Stomach (tissue), 9 donors: ENCODE data around the gene MRPS31. TPM values are rescaled to one million over a fixed set of nuclear protein-coding genes. Genes with fewer than 3 reads are reported as not detected.

Experiments used
- DNase-seq, 2 donors: peaks; one replicate each; pipeline versions ENCODE4 v3.0.0 to v3.0.0-alpha.2; 2013 to 2019
- H3K27ac ChIP-seq, 5 donors: fragments of 200-600 bp in 4 of 5; sonication (generic) in 4 of 5; one replicate each; pipeline ENCODE4 v1.5.1; 2013 to 2019; ENCODE audit warnings: mild to moderate bottlenecking in 1 of 5, moderate library complexity in 1 of 5
- H3K27me3 ChIP-seq, 3 donors: fragments of 200-600 bp; sonication (generic); one replicate each; pipeline ENCODE4 v1.5.1; 2017 to 2019; ENCODE audit warnings: mixed run types in 1 of 3
- H3K36me3 ChIP-seq, 4 donors: fragments of 200-600 bp; sonication (generic); 1 replicate in 3 of 4; 2 replicates in 1 of 4; pipeline ENCODE4 v1.5.1; 2016 to 2019
- H3K4me1 ChIP-seq, 4 donors: fragments of 200-600 bp; sonication (generic); one replicate each; pipeline ENCODE4 v1.5.1; 2016 to 2019
- H3K4me3 ChIP-seq, 4 donors: fragments of 200-600 bp; sonication (generic) in 3 of 4; one replicate each; pipeline ENCODE4 v1.5.1; 2016 to 2019; ENCODE audit warnings: mild to moderate bottlenecking in 1 of 4
- H3K9me3 ChIP-seq, 4 donors: fragments of 200-600 bp; sonication (generic); one replicate each; pipeline ENCODE4 v1.5.1; 2016 to 2019
- EP300 ChIP-seq: sonication (generic); formaldehyde crosslinking; IDR thresholded peaks from one replicate; pipeline ENCODE4 v1.6.1; 2017; ENCODE audit warnings: antibody characterized with exemption
- POLR2A ChIP-seq, 4 donors: fragments of 450-650 bp; IDR thresholded peaks; one replicate each; pipeline ENCODE4 v1.6.1; 2016; ENCODE audit warnings: antibody characterized with exemption in 4 of 4, control low read depth in 2 of 4, mild to moderate bottlenecking in 1 of 4, moderate library complexity in 1 of 4
- POLR2AphosphoS5 ChIP-seq, 3 donors: sonication (generic); formaldehyde crosslinking; IDR thresholded peaks; one replicate each; pipeline ENCODE4 v1.6.1; 2016; ENCODE audit warnings: antibody characterized with exemption in 3 of 3
- WGBS, 5 donors: extraction: QIAGEN DNeasy Blood & Tissue Kit in 3 of 5; methylation state at CpG; one replicate each; pipeline versions ENCODE4 v1.1.5 to v1.1.7; 2013 to 2018; 5-methylcytosine and 5-hydroxymethylcytosine counted together
- intact Hi-C: fragments of 100-400 bp; cut with DNase I; formaldehyde crosslinking; loops from one replicate; pipeline ENCODE4 v1.15.1; 2023; ENCODE audit warnings: low total_unique reads
- polyA plus RNA-seq, 3 donors: library from polyadenylated mRNA; stranded (reverse); fragments of 200-250 nt; gene quantifications; one replicate each; pipeline ENCODE4 v1.2.3, GENCODE V29; 2013
- total RNA-seq, 5 donors: library from RNA; depleted of rRNA; stranded (reverse); fragments of >200 nt; gene quantifications; one replicate each; pipeline versions ENCODE4 v1.1.0 to v1.2.3, GENCODE V29; 2014 to 2016
- TF ChIP-seq, protein P1 (sequence below), 7 experiments: fragments of 450-650 bp in 4 of 7; fragments of 200-600 bp in 3 of 7; sonication (generic) in 3 of 7; IDR thresholded peaks; one replicate each; pipeline ENCODE4 v1.5.1; 2016 to 2019; ENCODE audit warnings: antibody characterized with exemption in 7 of 7, control low read depth in 2 of 7, mild to moderate bottlenecking in 1 of 7
- donor health status: healthy with polysubstance abuse.
- donor health status: Bipolar disorder and iron deficiency.
- donor health status: healthy.

Gene MRPS31
- total and polyA plus RNA-seq, 8 donors, result 6.2 to 43.8 (median 24.9) TPM

GRCh38 chr13:40780822-40781401 lies 9.9 kb upstream of the MRPS31 start:
- TF ChIP-seq POLR2AphosphoS5 (IDR thresholded peaks at IDR 0.05), result no peak
- TF ChIP-seq, protein P1, sequence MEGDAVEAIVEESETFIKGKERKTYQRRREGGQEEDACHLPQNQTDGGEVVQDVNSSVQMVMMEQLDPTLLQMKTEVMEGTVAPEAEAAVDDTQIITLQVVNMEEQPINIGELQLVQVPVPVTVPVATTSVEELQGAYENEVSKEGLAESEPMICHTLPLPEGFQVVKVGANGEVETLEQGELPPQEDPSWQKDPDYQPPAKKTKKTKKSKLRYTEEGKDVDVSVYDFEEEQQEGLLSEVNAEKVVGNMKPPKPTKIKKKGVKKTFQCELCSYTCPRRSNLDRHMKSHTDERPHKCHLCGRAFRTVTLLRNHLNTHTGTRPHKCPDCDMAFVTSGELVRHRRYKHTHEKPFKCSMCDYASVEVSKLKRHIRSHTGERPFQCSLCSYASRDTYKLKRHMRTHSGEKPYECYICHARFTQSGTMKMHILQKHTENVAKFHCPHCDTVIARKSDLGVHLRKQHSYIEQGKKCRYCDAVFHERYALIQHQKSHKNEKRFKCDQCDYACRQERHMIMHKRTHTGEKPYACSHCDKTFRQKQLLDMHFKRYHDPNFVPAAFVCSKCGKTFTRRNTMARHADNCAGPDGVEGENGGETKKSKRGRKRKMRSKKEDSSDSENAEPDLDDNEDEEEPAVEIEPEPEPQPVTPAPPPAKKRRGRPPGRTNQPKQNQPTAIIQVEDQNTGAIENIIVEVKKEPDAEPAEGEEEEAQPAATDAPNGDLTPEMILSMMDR (IDR thresholded peaks at IDR 0.05), result no peak
- TF ChIP-seq POLR2A (IDR thresholded peaks at IDR 0.05), result no peak
- TF ChIP-seq EP300, result no peak
- Histone ChIP-seq H3K9me3 (no peaks in the 10 kb centered on the region), H3K4me3 (no peak overlapping the region), H3K27me3 (no peaks in the 10 kb centered on the region), H3K36me3 (no peaks in the 10 kb centered on the region), H3K4me1 (peaks cover 0 to 12% (median 8%) of the 10 kb centered on the region in 4 donors), H3K27ac (no peak overlapping the region)
- no peak for DNase-seq
- WGBS, 5 donors, result 62 to 76% (median 69%) methylated on average over 14 of the region's 14 CpGs
- intact Hi-C loops, result no loop called here

DNA sequence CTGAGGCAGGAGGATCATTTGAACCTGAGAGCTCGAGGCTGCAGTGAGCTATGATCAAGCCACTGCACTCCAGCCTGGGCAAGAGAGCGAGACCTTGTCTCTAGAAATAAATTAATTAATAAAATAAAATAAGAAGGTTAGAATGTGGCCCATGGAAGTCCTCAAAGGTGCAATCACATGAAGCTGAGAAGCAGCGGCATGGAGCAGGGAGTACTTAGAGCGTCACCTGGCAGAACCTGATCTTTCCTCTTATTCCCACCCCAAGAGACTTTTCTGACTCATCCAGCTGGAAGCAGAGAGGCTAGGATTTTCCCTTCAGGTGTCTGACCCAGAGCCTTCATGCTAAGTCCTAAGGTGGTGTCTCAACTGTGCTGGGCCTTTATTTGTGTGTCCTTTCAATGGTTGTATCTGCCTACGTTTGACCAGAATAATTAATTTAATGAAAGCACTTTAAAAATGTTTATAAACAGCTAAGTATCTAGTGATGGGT lies 8.9 kb upstream of the MRPS31 start:
- Histone ChIP-seq H3K9me3 (no peaks in the 10 kb centered on the region), H3K4me1 (peaks cover 0 to 12% (median 8%) of the 10 kb centered on the region in 4 donors), H3K4me3 (no peak overlapping the region), H3K36me3 (no peaks in the 10 kb centered on the region), H3K27ac (no peak overlapping the region), H3K27me3 (no peaks in the 10 kb centered on the region)
- WGBS, 5 donors, result 89 to 95% (median 92%) methylated on average over 5 of the region's 5 CpGs
- intact Hi-C loops, result no loop called here
- TF ChIP-seq EP300 (no peak), POLR2AphosphoS5 (IDR thresholded peaks at IDR 0.05) (no peak), POLR2A (IDR thresholded peaks at IDR 0.05) (no peak)
- TF ChIP-seq, protein P1 (IDR thresholded peaks at IDR 0.05), result no peak
- no peak for DNase-seq

DNA sequence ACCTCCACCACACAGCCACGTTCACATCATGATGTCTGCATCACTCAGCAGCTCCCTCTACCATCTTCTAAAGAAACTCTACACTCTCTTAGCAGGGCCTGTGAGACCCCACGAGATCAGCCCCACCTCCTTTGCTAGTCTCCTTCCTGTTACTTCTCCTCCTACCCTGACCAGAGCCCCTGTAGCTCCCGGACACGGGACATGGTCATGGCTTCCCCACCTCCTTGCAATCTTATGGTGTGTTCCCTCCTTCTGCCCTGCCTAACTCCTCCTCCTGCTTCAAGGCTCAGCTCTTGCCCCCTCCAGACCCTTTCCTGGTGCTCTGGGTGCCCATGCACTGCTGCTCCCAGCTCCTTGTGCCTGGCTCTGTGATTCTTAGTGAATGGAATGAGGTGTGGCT lies 8.1 kb upstream of the MRPS31 start:
- no peak for DNase-seq
- peaks cover 0 to 12% (median 8%) of the 10 kb centered on the region in 4 donors for H3K4me1 ChIP-seq
- H3K36me3 ChIP-seq, result no peaks in the 10 kb centered on the region
- H3K27ac ChIP-seq, result no peak overlapping the region
- no peaks in the 10 kb centered on the region for H3K9me3 ChIP-seq
- H3K4me3 ChIP-seq, result no peak overlapping the region
- 42 to 57% (median 53%) methylated on average over 4 of the region's 4 CpGs for WGBS, 5 donors
- intact Hi-C loops, result no loop called here
- TF ChIP-seq, protein P1 (IDR thresholded peaks at IDR 0.05), result no peak
- no peak for TF ChIP-seq POLR2A (IDR thresholded peaks at IDR 0.05)
- TF ChIP-seq POLR2AphosphoS5 (IDR thresholded peaks at IDR 0.05), result no peak
- no peak for TF ChIP-seq EP300
- no peaks in the 10 kb centered on the region for H3K27me3 ChIP-seq

GRCh38 chr13:40777809-40778175 lies 6.8 kb upstream of the MRPS31 start:
- no peaks in the 10 kb centered on the region for H3K27me3 ChIP-seq
- H3K4me3 ChIP-seq, result no peak overlapping the region
- WGBS, 5 donors, result 39 to 54% (median 48%) methylated on average over 3 of the region's 3 CpGs
- H3K4me1 ChIP-seq, result peaks cover 0 to 12% (median 8%) of the 10 kb centered on the region in 4 donors
- H3K27ac ChIP-seq, result peak overlapping the region in 2 of 5 donors; percentile 51 to 56
- no peak for DNase-seq
- intact Hi-C loops, result no loop called here
- no peaks in the 10 kb centered on the region for H3K36me3 ChIP-seq
- H3K9me3 ChIP-seq, result no peaks in the 10 kb centered on the region
- TF ChIP-seq EP300 (no peak), POLR2AphosphoS5 (IDR thresholded peaks at IDR 0.05) (no peak), POLR2A (IDR thresholded peaks at IDR 0.05) (no peak)
- TF ChIP-seq, protein P1 (IDR thresholded peaks at IDR 0.05), result no peak
